IMR-90 (cell line): ENCODE measurements around the gene C1orf74. TPM values are rescaled to one million over a fixed set of nuclear protein-coding genes. Genes with fewer than 3 reads are reported as not detected.

Source experiments
- ATAC-seq: fragments of 200-7000 bp; cut with Tn5 transposase; 2 replicates; pipeline ENCODE4 v1.9.1; 2020; ENCODE audit warnings: low read depth, mild to moderate bottlenecking, moderate library complexity
- BruUV-seq: library from RNA; stranded (reverse); fragments of 400-500 nt; replicated peaks from 2 replicates; lab custom pipeline; 2021; lab: Mats Ljungman, UMichigan
- CTCF ChIA-PET: fragments of 300-600 bp; formaldehyde crosslinking; extraction: SDS; loops from one replicate; lab custom pipeline; 2021; ENCODE audit warnings: antibody characterized with exemption; lab: Yijun Ruan, JAX
- POLR2A ChIA-PET: fragments of 300-600 bp; sonication (Branson Sonifier 250); formaldehyde crosslinking; loops from one replicate; lab custom pipeline; 2022; ENCODE audit warnings: antibody characterized with exemption; ENCODE audit not compliant: unreplicated experiment; lab: Charles Lee
- DNase-seq: peaks from one replicate; pipeline ENCODE4 v3.0.0; 2013
- H2AFZ ChIP-seq: replicated peaks from 2 replicates; pipeline ENCODE3; 2013; ENCODE audit warnings: low read length, mild to moderate bottlenecking; ENCODE audit not compliant: poor library complexity
- H2AK5ac ChIP-seq: 2 replicates; pipeline ENCODE4 v1.6.1; 2013; ENCODE audit warnings: low read depth, low read length, inconsistent platforms
- H2AK9ac ChIP-seq: replicated peaks from 2 replicates; pipeline ENCODE3; 2013; ENCODE audit warnings: mild to moderate bottlenecking, low read depth, low read length, moderate library complexity; ENCODE audit not compliant: poor library complexity
- H2BK120ac ChIP-seq: 2 replicates; pipeline ENCODE4 v1.6.1; 2013; ENCODE audit warnings: low read depth, low read length, inconsistent platforms
- H2BK15ac ChIP-seq: 3 replicates; pipeline ENCODE4 v1.6.1; 2013; ENCODE audit warnings: low read depth, low read length, inconsistent platforms
- H2BK20ac ChIP-seq: 2 replicates; pipeline ENCODE4 v1.6.1; 2013; ENCODE audit warnings: low read depth, mild to moderate bottlenecking, inconsistent platforms, low read length, moderate library complexity
- H2BK5ac ChIP-seq: 2 replicates; pipeline ENCODE4 v1.6.1; 2013; ENCODE audit warnings: mild to moderate bottlenecking, low read depth, low read length, inconsistent platforms; ENCODE audit not compliant: poor library complexity, severe bottlenecking
- H3K14ac ChIP-seq: replicated peaks from 2 replicates; pipeline ENCODE4 v1.6.1; 2013; ENCODE audit warnings: low read depth, low read length, inconsistent platforms
- H3K18ac ChIP-seq: 2 replicates; pipeline ENCODE4 v1.6.1; 2013; ENCODE audit warnings: low read depth, low read length, control low read depth
- H3K23ac ChIP-seq: 2 replicates; pipeline ENCODE4 v1.6.1; 2013; ENCODE audit warnings: low read depth, low read length, inconsistent platforms
- H3K27ac ChIP-seq: 2 replicates; pipeline ENCODE4 v1.5.1; 2013; ENCODE audit warnings: mild to moderate bottlenecking, control low read depth, low read length; ENCODE audit not compliant: insufficient read depth
- H3K27me3 ChIP-seq: 2 replicates; pipeline ENCODE4 v1.6.1; 2013; ENCODE audit warnings: low read length; ENCODE audit not compliant: control insufficient read depth, insufficient read depth
- H3K36me3 ChIP-seq: 2 replicates; pipeline ENCODE4 v1.6.1; 2013; ENCODE audit warnings: low read length, mixed read lengths; ENCODE audit not compliant: control insufficient read depth, insufficient read depth
- H3K4ac ChIP-seq: 2 replicates; pipeline ENCODE4 v1.6.1; 2013; ENCODE audit warnings: low read depth, low read length, inconsistent platforms
- H3K4me1 ChIP-seq: 2 replicates; pipeline ENCODE4 v1.6.1; 2013; ENCODE audit warnings: low read length, mixed read lengths; ENCODE audit not compliant: control insufficient read depth, insufficient read depth
- H3K4me2 ChIP-seq: 2 replicates; pipeline ENCODE4 v1.6.1; 2013; ENCODE audit warnings: low read depth, mild to moderate bottlenecking, control low read depth, low read length, moderate library complexity
- H3K4me3 ChIP-seq: 2 replicates; pipeline ENCODE4 v1.5.1; 2013; ENCODE audit warnings: low read depth, mild to moderate bottlenecking, control low read depth, low read length, moderate library complexity; ENCODE audit not compliant: insufficient read depth
- H3K56ac ChIP-seq: 2 replicates; pipeline ENCODE4 v1.6.1; 2013; ENCODE audit warnings: low read length, inconsistent platforms; ENCODE audit not compliant: insufficient read depth; ENCODE audit errors: extremely low read depth
- H3K79me1 ChIP-seq, 2 experiments: 2 replicates each; pipeline ENCODE4 v1.6.1; 2013; ENCODE audit warnings: low read length in 2 of 2, inconsistent platforms in 1 of 2, low read depth in 1 of 2
- H3K9ac ChIP-seq: 2 replicates; pipeline ENCODE4 v1.6.1; 2013; ENCODE audit warnings: low read depth, low read length, control low read depth
- H3K9me1 ChIP-seq: 2 replicates; pipeline ENCODE4 v1.6.1; 2013; ENCODE audit warnings: low read length, inconsistent platforms; ENCODE audit not compliant: insufficient read depth
- H3K9me3 ChIP-seq: 2 replicates; pipeline ENCODE4 v1.6.1; 2013; ENCODE audit warnings: low read length; ENCODE audit not compliant: control insufficient read depth, insufficient read depth
- H4K20me1 ChIP-seq: 2 replicates; pipeline ENCODE4 v1.6.1; 2013; ENCODE audit warnings: low read length, inconsistent platforms; ENCODE audit not compliant: insufficient read depth
- H4K5ac ChIP-seq: 2 replicates; pipeline ENCODE4 v1.6.1; 2013; ENCODE audit warnings: mild to moderate bottlenecking, low read depth, low read length, control low read depth
- H4K8ac ChIP-seq, 2 experiments: 2 replicates each; pipeline ENCODE4 v1.6.1; 2013; ENCODE audit warnings: low read depth in 2 of 2, low read length in 2 of 2, control low read depth in 1 of 2, inconsistent platforms in 1 of 2
- H4K91ac ChIP-seq: 2 replicates; pipeline ENCODE4 v1.6.1; 2013; ENCODE audit warnings: low read depth, low read length, inconsistent platforms; ENCODE audit not compliant: insufficient read depth
- BHLHE40 ChIP-seq: fragments of 150-350 bp; IDR thresholded peaks from 2 replicates; pipeline ENCODE4 v1.6.1; 2016; ENCODE audit warnings: mild to moderate bottlenecking, low read depth, low read length
- CEBPB ChIP-seq: IDR thresholded peaks from 2 replicates; pipeline ENCODE4 v1.6.1; 2012; ENCODE audit warnings: low read depth, low read length, improper control_type of control experiment
- ELK1 ChIP-seq: fragments of 150-350 bp; IDR thresholded peaks from 2 replicates; pipeline ENCODE4 v1.6.1; 2016; ENCODE audit warnings: low read depth, mild to moderate bottlenecking, low read length, moderate library complexity, borderline replicate concordance
- MAFK ChIP-seq: IDR thresholded peaks from 2 replicates; pipeline ENCODE4 v1.6.1; 2012; ENCODE audit warnings: low read depth, low read length, improper control_type of control experiment
- MAZ ChIP-seq: IDR thresholded peaks from 2 replicates; pipeline ENCODE4 v1.6.1; 2012; ENCODE audit warnings: low read depth, mild to moderate bottlenecking, low read length, improper control_type of control experiment, moderate library complexity, borderline replicate concordance
- MXI1 ChIP-seq: IDR thresholded peaks from 2 replicates; pipeline ENCODE4 v1.6.1; 2012; ENCODE audit warnings: low read depth, mild to moderate bottlenecking, low read length, moderate library complexity, borderline replicate concordance
- NFE2L2 ChIP-seq: fragments of 150-350 bp; IDR thresholded peaks from 2 replicates; pipeline ENCODE4 v1.6.1; 2016; ENCODE audit warnings: low read depth, mild to moderate bottlenecking, low read length
- RAD21 ChIP-seq: IDR thresholded peaks from 2 replicates; pipeline ENCODE4 v1.6.1; 2012; ENCODE audit warnings: low read length, improper control_type of control experiment
- SMC3 ChIP-seq: fragments of 150-350 bp; IDR thresholded peaks from 2 replicates; pipeline ENCODE4 v1.6.1; 2016; ENCODE audit warnings: low read depth, mild to moderate bottlenecking, antibody characterized with exemption, low read length, moderate library complexity
- WGBS, 2 experiments: methylation state at CpG; one replicate each; pipeline versions ENCODE4 v1.1.5 to v1.1.7; 2013; ENCODE audit warnings: missing lambda C conversion rate in 2 of 2; ENCODE audit not compliant: insufficient read length in 1 of 2; ENCODE audit errors: extremely low coverage in 2 of 2; 5-methylcytosine and 5-hydroxymethylcytosine counted together
- dilution Hi-C: fragments of 300-500 bp; cut with HindIII; formaldehyde crosslinking; loops from one replicate; pipeline ENCODE4 v1.14.3; 2018; ENCODE audit warnings: low sequenced_read_pairs; ENCODE audit not compliant: unreplicated experiment
- in situ Hi-C: fragments of 300-500 bp; cut with MboI; formaldehyde crosslinking; loops from 3 replicates; pipeline ENCODE4 v1.14.3; 2019; ENCODE audit warnings: low sequenced_read_pairs, inconsistent platforms, mixed read lengths
- intact Hi-C: fragments of 100-400 bp; cut with micrococcal nuclease; formaldehyde crosslinking; loops from 2 replicates; pipeline ENCODE4 v1.10.0; 2022
- polyA plus RNA-seq, 3 experiments: library from polyadenylated mRNA; depleted of rRNA; stranded (reverse); fragments of >200 nt; gene quantifications; 2 replicates each; pipeline ENCODE4 v1.2.3, GENCODE V29; 2012; ENCODE audit warnings: low replicate concordance in 1 of 3
- total RNA-seq: library from RNA; depleted of rRNA; stranded (reverse); fragments of >200 nt; gene quantifications from 2 replicates; pipeline ENCODE4 v1.2.3, GENCODE V29; 2012
- TF ChIP-seq, protein P1 (sequence below): conservative IDR thresholded peaks from 2 replicates; pipeline ENCODE4 v1.5.1; 2012; ENCODE audit warnings: mild to moderate bottlenecking, low read depth, low read length, improper control_type of control experiment

The C1orf74 gene
- total and polyA plus RNA-seq, 2 of the 4 experiments (the other 2 are of a cell fraction) = 1.1 to 4.3 TPM

GRCh38 chr1:209736490-209737117, 47.8 kb downstream of the C1orf74 start:
- H3K4me3 ChIP-seq = no peak overlapping the region
- no peak overlapping the region for H3K56ac ChIP-seq
- H2BK15ac ChIP-seq = no peak overlapping the region
- no peak for DNase-seq
- H3K36me3 ChIP-seq = no peaks in the 10 kb centered on the region
- no peak overlapping the region for H4K8ac ChIP-seq
- ATAC-seq = no peak
- dilution Hi-C loops (no loop called here), intact Hi-C loops (no loop called here), in situ Hi-C loops (no loop called here)
- 67% methylated on average over 1 of the region's 3 CpGs; no CpG with 5 or more reads in 1 of the 2 experiments for WGBS, 2 experiments
- H3K79me1 ChIP-seq = no peaks in the 10 kb centered on the region
- H3K4ac ChIP-seq = no peak overlapping the region
- no peaks in the 10 kb centered on the region for H3K9me3 ChIP-seq
- no peak overlapping the region for H4K91ac ChIP-seq
- TF ChIP-seq, protein P1, sequence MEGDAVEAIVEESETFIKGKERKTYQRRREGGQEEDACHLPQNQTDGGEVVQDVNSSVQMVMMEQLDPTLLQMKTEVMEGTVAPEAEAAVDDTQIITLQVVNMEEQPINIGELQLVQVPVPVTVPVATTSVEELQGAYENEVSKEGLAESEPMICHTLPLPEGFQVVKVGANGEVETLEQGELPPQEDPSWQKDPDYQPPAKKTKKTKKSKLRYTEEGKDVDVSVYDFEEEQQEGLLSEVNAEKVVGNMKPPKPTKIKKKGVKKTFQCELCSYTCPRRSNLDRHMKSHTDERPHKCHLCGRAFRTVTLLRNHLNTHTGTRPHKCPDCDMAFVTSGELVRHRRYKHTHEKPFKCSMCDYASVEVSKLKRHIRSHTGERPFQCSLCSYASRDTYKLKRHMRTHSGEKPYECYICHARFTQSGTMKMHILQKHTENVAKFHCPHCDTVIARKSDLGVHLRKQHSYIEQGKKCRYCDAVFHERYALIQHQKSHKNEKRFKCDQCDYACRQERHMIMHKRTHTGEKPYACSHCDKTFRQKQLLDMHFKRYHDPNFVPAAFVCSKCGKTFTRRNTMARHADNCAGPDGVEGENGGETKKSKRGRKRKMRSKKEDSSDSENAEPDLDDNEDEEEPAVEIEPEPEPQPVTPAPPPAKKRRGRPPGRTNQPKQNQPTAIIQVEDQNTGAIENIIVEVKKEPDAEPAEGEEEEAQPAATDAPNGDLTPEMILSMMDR = no peak
- TF ChIP-seq SMC3 = no peak
- TF ChIP-seq RAD21 = no peak
- no peak for TF ChIP-seq CEBPB
- TF ChIP-seq ELK1 = no peak
- no peak for TF ChIP-seq MAZ
- TF ChIP-seq NFE2L2 = no peak
- TF ChIP-seq MXI1 = no peak
- TF ChIP-seq MAFK = no peak
- TF ChIP-seq BHLHE40 = no peak
- H3K27me3 ChIP-seq = peaks cover 4% of the 10 kb centered on the region
- no peak overlapping the region for H2AK9ac ChIP-seq
- ChIA-PET CTCF (interaction anchor here (1.1 to 2.0 kb wide), 2 partner anchors 12 to 23 kb away, joined by 4 to 10 read pairs; no protein-coding TSS in a partner anchor), POLR2A (no interaction called here)
- no peak overlapping the region for H2AK5ac ChIP-seq
- no peak overlapping the region for H4K5ac ChIP-seq
- no peaks in the 10 kb centered on the region for H3K9me1 ChIP-seq
- no peak overlapping the region for H3K27ac ChIP-seq
- peaks cover 1% of the 10 kb centered on the region; the same call in 1 of the 2 replicates for H3K4me1 ChIP-seq
- no peaks in the 10 kb centered on the region for H4K20me1 ChIP-seq
- no peak overlapping the region for H3K14ac ChIP-seq
- H2BK5ac ChIP-seq = no peak overlapping the region
- no peak overlapping the region for H3K9ac ChIP-seq
- H3K23ac ChIP-seq = no peak overlapping the region
- no peak overlapping the region for H3K4me2 ChIP-seq
- H2AFZ ChIP-seq = no peak overlapping the region
- no peak overlapping the region for H2BK20ac ChIP-seq
- BruUV-seq = no TSS peak
- no peak overlapping the region for H2BK120ac ChIP-seq
- no peak overlapping the region for H3K18ac ChIP-seq
